ENCODE results near the gene HERC2.
"Not testable (repeated sequence)": the region's sequence is repeated elsewhere in the genome, so short reads cannot be mapped to it uniquely, and the experiment has no call there.

- TF ChIP-seq EZH2 (IDR thresholded peaks at IDR 0.05; ENCODE audit: borderline replicate concordance, low read depth, low read length, severe bottlenecking); CTCF (IDR thresholded peaks at IDR 0.05; ENCODE audit: borderline replicate concordance, extremely low read depth, low read length, poor library complexity, severe bottlenecking): not testable (repeated sequence)
These were observed 123.8 kb downstream of the HERC2 start for GRCh38 chr15:28198215-28198614.

Data from DND-41 (cell line).